Smooth muscle cell (in vitro differentiated cells): ENCODE results near the gene SLC39A2. TPM values are rescaled to one million over a fixed set of nuclear protein-coding genes. Genes with fewer than 3 reads are reported as not detected.

Experiments used
- DNase-seq: peaks from one replicate; lab custom pipeline; 2025; ENCODE audit not compliant: unreplicated experiment; lab: John Stamatoyannopoulos, UW
- H2AFZ ChIP-seq: fragments of 200-600 bp; sonication (generic); 2 replicates; pipeline ENCODE4 v1.6.0; 2016; ENCODE audit warnings: antibody characterized with exemption, low read depth, mild to moderate bottlenecking
- H3F3A ChIP-seq: fragments of 200-600 bp; sonication (generic); 2 replicates; pipeline ENCODE4 v1.6.0; 2017; ENCODE audit warnings: antibody characterized with exemption, low read depth
- H3K27ac ChIP-seq: fragments of 200-600 bp; sonication (generic); 2 replicates; pipeline ENCODE4 v1.5.1; 2016; ENCODE audit warnings: low read depth, mild to moderate bottlenecking
- H3K27me3 ChIP-seq: fragments of 200-600 bp; sonication (generic); 2 replicates; pipeline ENCODE4 v1.6.1; 2016; ENCODE audit warnings: low read depth, mild to moderate bottlenecking
- H3K36me3 ChIP-seq: fragments of 200-600 bp; sonication (generic); 2 replicates; pipeline ENCODE4 v1.5.1; 2016; ENCODE audit warnings: low read depth
- H3K4me1 ChIP-seq: fragments of 200-600 bp; sonication (generic); 2 replicates; pipeline ENCODE4 v1.5.1; 2016; ENCODE audit warnings: low read depth
- H3K4me2 ChIP-seq: fragments of 200-600 bp; sonication (generic); 2 replicates; pipeline ENCODE4 v1.6.0; 2016; ENCODE audit warnings: mild to moderate bottlenecking
- H3K4me3 ChIP-seq: fragments of 200-600 bp; sonication (generic); 2 replicates; pipeline ENCODE4 v1.5.1; 2016; ENCODE audit warnings: mild to moderate bottlenecking
- H3K79me2 ChIP-seq: fragments of 200-600 bp; sonication (generic); 2 replicates; pipeline ENCODE4 v1.6.0; 2016; ENCODE audit warnings: low read depth, mild to moderate bottlenecking
- H3K9ac ChIP-seq: fragments of 200-600 bp; sonication (generic); 2 replicates; pipeline ENCODE4 v1.6.0; 2016; ENCODE audit warnings: low read depth
- H3K9me3 ChIP-seq: fragments of 200-600 bp; sonication (generic); replicated peaks from 2 replicates; pipeline ENCODE4 v1.5.1; 2016; ENCODE audit warnings: low read depth
- H4K20me1 ChIP-seq: fragments of 200-600 bp; sonication (generic); 2 replicates; pipeline ENCODE4 v1.6.0; 2016; ENCODE audit warnings: low read depth
- WGBS: methylation state at CpG from one replicate; pipeline ENCODE4 v1.1.7; 2016; ENCODE audit warnings: low lambda C conversion rate; 5-methylcytosine and 5-hydroxymethylcytosine counted together
- polyA plus RNA-seq: library from polyadenylated mRNA; unstranded; fragments of >200 nt; fragmentation: Nextera tagmentation; extraction: Ambion mirVana; gene quantifications from 2 replicates; pipeline ENCODE4 v1.2.1, GENCODE V29; 2016
- total RNA-seq: library from RNA; depleted of rRNA; stranded (reverse); fragments of >200 nt; gene quantifications from 2 replicates; pipeline ENCODE4 v1.2.3, GENCODE V29; 2014
- TF ChIP-seq, protein P1 (sequence below): fragments of 200-600 bp; sonication (generic); IDR thresholded peaks from 2 replicates; pipeline ENCODE4 v1.5.1; 2017; ENCODE audit warnings: borderline replicate concordance, mild to moderate bottlenecking, antibody characterized with exemption; ENCODE audit not compliant: insufficient read depth, poor library complexity, severe bottlenecking

SLC39A2 gene
- total and polyA plus RNA-seq, 2 experiments from 2014 or later: 9.1 to 18.7 TPM

- no peaks in the 10 kb centered on the region for H3K79me2 ChIP-seq
- peak overlapping the region; percentile 93 for H3K4me2 ChIP-seq
- 47% methylated on average over 5 of the region's 7 CpGs for WGBS
- TF ChIP-seq, protein P1, sequence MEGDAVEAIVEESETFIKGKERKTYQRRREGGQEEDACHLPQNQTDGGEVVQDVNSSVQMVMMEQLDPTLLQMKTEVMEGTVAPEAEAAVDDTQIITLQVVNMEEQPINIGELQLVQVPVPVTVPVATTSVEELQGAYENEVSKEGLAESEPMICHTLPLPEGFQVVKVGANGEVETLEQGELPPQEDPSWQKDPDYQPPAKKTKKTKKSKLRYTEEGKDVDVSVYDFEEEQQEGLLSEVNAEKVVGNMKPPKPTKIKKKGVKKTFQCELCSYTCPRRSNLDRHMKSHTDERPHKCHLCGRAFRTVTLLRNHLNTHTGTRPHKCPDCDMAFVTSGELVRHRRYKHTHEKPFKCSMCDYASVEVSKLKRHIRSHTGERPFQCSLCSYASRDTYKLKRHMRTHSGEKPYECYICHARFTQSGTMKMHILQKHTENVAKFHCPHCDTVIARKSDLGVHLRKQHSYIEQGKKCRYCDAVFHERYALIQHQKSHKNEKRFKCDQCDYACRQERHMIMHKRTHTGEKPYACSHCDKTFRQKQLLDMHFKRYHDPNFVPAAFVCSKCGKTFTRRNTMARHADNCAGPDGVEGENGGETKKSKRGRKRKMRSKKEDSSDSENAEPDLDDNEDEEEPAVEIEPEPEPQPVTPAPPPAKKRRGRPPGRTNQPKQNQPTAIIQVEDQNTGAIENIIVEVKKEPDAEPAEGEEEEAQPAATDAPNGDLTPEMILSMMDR: no peak
- no peaks in the 10 kb centered on the region for H3K36me3 ChIP-seq
- H3K4me1 ChIP-seq: peaks cover 10% of the 10 kb centered on the region
- peak overlapping the region; percentile 33 for H3K27ac ChIP-seq
- H4K20me1 ChIP-seq: no peaks in the 10 kb centered on the region
- no peak overlapping the region for H3K9ac ChIP-seq
- H3F3A ChIP-seq: peaks cover 28% of the 10 kb centered on the region
- peak overlapping the region; percentile 57 for H3K4me3 ChIP-seq
- DNase-seq: no peak
- no peaks in the 10 kb centered on the region for H3K27me3 ChIP-seq
- peak overlapping the region; percentile 21 for H2AFZ ChIP-seq
- no peaks in the 10 kb centered on the region for H3K9me3 ChIP-seq
Measured at GRCh38 chr14:21026274-21026987, 27.3 kb downstream of the SLC39A2 start.

DNA sequence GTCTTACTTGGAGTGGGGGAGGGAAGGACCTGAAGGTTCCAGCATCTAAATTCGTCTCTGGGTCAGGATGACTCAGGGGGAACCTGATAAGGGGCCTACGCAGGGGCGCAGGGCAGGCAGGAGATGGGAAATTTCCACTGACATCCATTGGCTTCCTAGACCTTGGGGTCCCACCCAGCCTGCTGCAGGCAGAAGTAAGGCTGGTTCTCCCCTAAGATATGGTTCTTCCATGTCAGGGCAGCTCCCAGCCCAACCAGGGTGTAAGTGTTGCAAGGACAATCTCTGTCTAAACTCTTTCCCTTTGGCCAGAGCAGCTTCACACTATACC, 27.9 kb downstream of the SLC39A2 start:
- Histone ChIP-seq H3F3A (peaks cover 28% of the 10 kb centered on the region), H3K9me3 (no peaks in the 10 kb centered on the region), H4K20me1 (no peaks in the 10 kb centered on the region), H3K4me1 (peaks cover 10% of the 10 kb centered on the region), H2AFZ (peak overlapping the region; percentile 21), H3K27me3 (no peaks in the 10 kb centered on the region), H3K4me2 (peak overlapping the region; percentile 93), H3K36me3 (no peaks in the 10 kb centered on the region), H3K9ac (no peak overlapping the region), H3K4me3 (no peak overlapping the region), H3K27ac (peak overlapping the region; percentile 33), H3K79me2 (no peaks in the 10 kb centered on the region)
- TF ChIP-seq, protein P1: no peak
- WGBS: 0% methylated on average over 3 of the region's 3 CpGs
- no peak for DNase-seq

- no peaks in the 10 kb centered on the region for H3K27me3 ChIP-seq
- no peak within 1 kb of the TSS for H2AFZ ChIP-seq
- no peak within 1 kb of the TSS for H3K27ac ChIP-seq
- H3K4me3 ChIP-seq: no peak within 1 kb of the TSS
- no peaks in the 10 kb centered on the region for H3K9me3 ChIP-seq
- H3K36me3 ChIP-seq: no peaks in the 10 kb centered on the region
- DNase-seq: no peak
- peaks cover 4% of the 10 kb centered on the region for H3K4me1 ChIP-seq
- no peaks in the 10 kb centered on the region for H4K20me1 ChIP-seq
- H3K9ac ChIP-seq: no peak within 1 kb of the TSS
- no peak within 1 kb of the TSS for H3K4me2 ChIP-seq
- H3K79me2 ChIP-seq: no peaks in the 10 kb centered on the region
- peaks cover 20% of the 10 kb centered on the region for H3F3A ChIP-seq
- TF ChIP-seq, protein P1: no peak
- 98% methylated on average over 5 of the region's 5 CpGs for WGBS
Measured at GRCh38 chr14:21029917-21030316, 30.8 kb downstream of the SLC39A2 start, which contains the start of gene TPPP2. TPPP2 (plus strand) TSS chr14:21030217; CDS start chr14:21030582, 365 bp downstream.

DNA sequence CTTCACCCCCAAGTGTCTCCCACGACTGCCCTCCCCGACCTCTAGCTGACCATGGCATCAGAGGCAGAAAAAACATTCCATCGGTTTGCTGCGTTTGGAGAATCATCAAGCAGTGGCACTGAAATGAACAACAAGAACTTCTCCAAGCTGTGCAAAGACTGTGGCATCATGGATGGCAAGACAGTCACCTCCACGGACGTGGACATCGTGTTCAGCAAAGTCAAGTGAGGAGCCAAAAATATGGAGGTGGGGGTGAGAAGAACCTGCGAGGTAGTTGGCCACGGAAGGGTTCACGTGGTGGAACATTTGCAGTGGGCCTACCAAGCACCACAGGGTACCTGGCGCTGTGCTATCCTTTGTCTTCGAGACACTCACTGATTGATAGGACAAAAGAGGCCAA, 31.4 kb downstream of the SLC39A2 start:
- Histone ChIP-seq H3F3A (peaks cover 20% of the 10 kb centered on the region), H3K4me1 (no peaks in the 10 kb centered on the region), H3K9me3 (no peaks in the 10 kb centered on the region), H2AFZ (no peak overlapping the region), H3K4me3 (no peak overlapping the region), H3K79me2 (no peaks in the 10 kb centered on the region), H4K20me1 (no peaks in the 10 kb centered on the region), H3K27ac (no peak overlapping the region), H3K9ac (no peak overlapping the region), H3K36me3 (no peaks in the 10 kb centered on the region), H3K27me3 (no peaks in the 10 kb centered on the region), H3K4me2 (no peak overlapping the region)
- TF ChIP-seq, protein P1: no peak
- DNase-seq: no peak
- WGBS: 92% methylated on average over 12 of the region's 12 CpGs
